WTC11 (cell line): Measurements from ENCODE around the gene SLC16A7. TPM values are rescaled to one million over a fixed set of nuclear protein-coding genes. Genes with fewer than 3 reads are reported as not detected.

Source experiments
- ATAC-seq: fragments of 200-7000 bp; cut with Tn5 transposase; 2 replicates; pipeline ENCODE4 v1.10.0; 2021; ENCODE audit warnings: mild to moderate bottlenecking, moderate library complexity
- CTCF ChIA-PET: fragments of 300-600 bp; sonication (Branson Sonifier 250); formaldehyde crosslinking; loops from one replicate; lab custom pipeline; 2021; ENCODE audit warnings: antibody characterized with exemption; lab: Charles Lee
- POLR2A ChIA-PET: fragments of 350-600 bp; sonication (Branson Sonifier 250); formaldehyde crosslinking; loops from one replicate; lab custom pipeline; 2021; ENCODE audit warnings: antibody characterized with exemption; lab: Charles Lee
- DNase-seq: peaks from one replicate; pipeline ENCODE4 v3.0.0; 2021; ENCODE audit warnings: low spot score
- H3K27ac Mint-ChIP-seq: 2 replicates; pipeline ENCODE4 v1.8.0; 2021; ENCODE audit warnings: mixed read lengths
- H3K27me3 Mint-ChIP-seq: 2 replicates; pipeline ENCODE4 v1.8.0; 2021; ENCODE audit warnings: low read depth, mild to moderate bottlenecking, moderate library complexity, mixed read lengths
- H3K36me3 Mint-ChIP-seq: 2 replicates; pipeline ENCODE4 v1.8.0; 2021; ENCODE audit warnings: mixed read lengths
- H3K4me1 Mint-ChIP-seq: 2 replicates; pipeline ENCODE4 v1.8.0; 2022; ENCODE audit warnings: mixed read lengths
- H3K4me3 Mint-ChIP-seq: 2 replicates; pipeline ENCODE4 v1.8.0; 2021; ENCODE audit warnings: mild to moderate bottlenecking, moderate library complexity, mixed read lengths
- H3K9me3 Mint-ChIP-seq: 2 replicates; pipeline ENCODE4 v1.8.0; 2021; ENCODE audit warnings: mixed read lengths
- AR ChIP-seq: fragments of 250-450 bp; sonication (Bioruptor Pico); IDR thresholded peaks from 2 replicates; pipeline ENCODE4 v1.9.0; 2021; ENCODE audit warnings: mild to moderate bottlenecking
- ATF1 ChIP-seq: sonication (generic); formaldehyde crosslinking; IDR thresholded peaks from 2 replicates; pipeline ENCODE4 v1.8.1; 2023; ENCODE audit warnings: mild to moderate bottlenecking, moderate library complexity, missing genetic modification reagents
- CREB1 ChIP-seq: sonication (generic); formaldehyde crosslinking; IDR thresholded peaks from 2 replicates; pipeline ENCODE4 v1.8.0; 2023; ENCODE audit warnings: mild to moderate bottlenecking, missing genetic modification reagents
- ESRRA ChIP-seq: sonication (generic); formaldehyde crosslinking; IDR thresholded peaks from 2 replicates; pipeline ENCODE4 v1.8.1; 2022; ENCODE audit warnings: mild to moderate bottlenecking, missing genetic modification reagents, borderline replicate concordance
- FOXJ3 ChIP-seq: sonication (generic); formaldehyde crosslinking; IDR thresholded peaks from 2 replicates; pipeline ENCODE4 v1.9.0; 2021; ENCODE audit warnings: missing genetic modification reagents, mild to moderate bottlenecking, borderline replicate concordance
- NFE2L1 ChIP-seq: sonication (generic); formaldehyde crosslinking; IDR thresholded peaks from 2 replicates; pipeline ENCODE4 v1.8.1; 2023; ENCODE audit warnings: missing genetic modification reagents
- NFYB ChIP-seq: sonication (generic); formaldehyde crosslinking; conservative IDR thresholded peaks from 2 replicates; pipeline ENCODE4 v1.8.0; 2022; ENCODE audit warnings: low read depth, missing genetic modification reagents
- STAT6 ChIP-seq: sonication (generic); formaldehyde crosslinking; conservative IDR thresholded peaks from 2 replicates; pipeline ENCODE4 v1.8.1; 2023; ENCODE audit warnings: mild to moderate bottlenecking, low read depth, missing genetic modification reagents, moderate library complexity
- TP53 ChIP-seq: sonication (generic); formaldehyde crosslinking; IDR thresholded peaks from 2 replicates; pipeline ENCODE4 v1.8.1; 2023; ENCODE audit warnings: mild to moderate bottlenecking, missing genetic modification reagents
- USF2 ChIP-seq: sonication (generic); formaldehyde crosslinking; IDR thresholded peaks from 2 replicates; pipeline ENCODE4 v1.8.1; 2023; ENCODE audit warnings: mild to moderate bottlenecking, missing genetic modification reagents, moderate library complexity
- ZNF121 ChIP-seq: sonication (generic); formaldehyde crosslinking; IDR thresholded peaks from 2 replicates; pipeline ENCODE4 v1.8.0; 2023; ENCODE audit warnings: missing genetic modification reagents
- ZNF512 ChIP-seq: sonication (generic); formaldehyde crosslinking; IDR thresholded peaks from 2 replicates; pipeline ENCODE4 v1.8.1; 2022; ENCODE audit warnings: missing genetic modification reagents, borderline replicate concordance
- ZNF671 ChIP-seq: fragments of 250-450 bp; sonication (Bioruptor Pico); IDR thresholded peaks from 2 replicates; pipeline ENCODE4 v1.8.0; 2021; ENCODE audit warnings: mild to moderate bottlenecking
- ZSCAN18 ChIP-seq: fragments of 250-450 bp; sonication (Bioruptor Pico); IDR thresholded peaks from 2 replicates; pipeline ENCODE4 v2.1.2; 2022; ENCODE audit warnings: mild to moderate bottlenecking, moderate library complexity
- total RNA-seq: library from RNA; stranded (reverse); gene quantifications from 3 replicates; pipeline ENCODE4 v1.2.3, GENCODE V29; 2021

SLC16A7 gene
- total RNA-seq, 1 experiment from 2014 or later: 3.4 TPM

- no peak for TF ChIP-seq USF2 (CRISPR knock-in tag)
- TF ChIP-seq ZNF121: no peak
- TF ChIP-seq FOXJ3: no peak
- no peak for TF ChIP-seq ESRRA (CRISPR knock-in tag)
- no peak for TF ChIP-seq NFE2L1 (CRISPR knock-in tag)
- no peak for TF ChIP-seq ZNF512
- no peak for TF ChIP-seq TP53 (CRISPR knock-in tag)
- no peak for TF ChIP-seq ATF1 (CRISPR knock-in tag)
- no peak for TF ChIP-seq ZNF671 (CRISPR knock-in tag)
- TF ChIP-seq NFYB (CRISPR knock-in tag): no peak
- no peak for TF ChIP-seq ZSCAN18 (CRISPR knock-in tag)
- TF ChIP-seq AR (CRISPR knock-in tag): no peak
- no peak for TF ChIP-seq STAT6 (CRISPR knock-in tag)
- TF ChIP-seq, all 79 proteins: peak for 0
- ChIA-PET CTCF (no interaction called here), POLR2A (no interaction called here)
- ATAC-seq: no peak
- H3K9me3 Mint-ChIP-seq: no peaks in the 10 kb centered on the region
- no peaks in the 10 kb centered on the region for H3K4me1 Mint-ChIP-seq
- no peak overlapping the region for H3K27ac Mint-ChIP-seq
- H3K4me3 Mint-ChIP-seq: no peak overlapping the region
- DNase-seq: no peak
- no peaks in the 10 kb centered on the region for H3K36me3 Mint-ChIP-seq
- H3K27me3 Mint-ChIP-seq: no peaks in the 10 kb centered on the region
Measured at GRCh38 chr12:59587710-59588109, 8.1 kb upstream of the SLC16A7 start.

GRCh38 chr12:59593761-59594160, 2.1 kb upstream of the SLC16A7 start:
- DNase-seq: no peak
- ChIA-PET POLR2A (no interaction called here), CTCF (no interaction called here)
- no peak for ATAC-seq
- H3K4me3 Mint-ChIP-seq: no peak overlapping the region
- H3K4me1 Mint-ChIP-seq: peaks cover 23% of the 10 kb centered on the region
- no peak overlapping the region for H3K27ac Mint-ChIP-seq
- no peaks in the 10 kb centered on the region for H3K9me3 Mint-ChIP-seq
- no peaks in the 10 kb centered on the region for H3K36me3 Mint-ChIP-seq
- peaks cover 37% of the 10 kb centered on the region for H3K27me3 Mint-ChIP-seq
- no peak for TF ChIP-seq CREB1 (CRISPR knock-in tag)
